ENCODE results near the gene MND1.

DNA sequence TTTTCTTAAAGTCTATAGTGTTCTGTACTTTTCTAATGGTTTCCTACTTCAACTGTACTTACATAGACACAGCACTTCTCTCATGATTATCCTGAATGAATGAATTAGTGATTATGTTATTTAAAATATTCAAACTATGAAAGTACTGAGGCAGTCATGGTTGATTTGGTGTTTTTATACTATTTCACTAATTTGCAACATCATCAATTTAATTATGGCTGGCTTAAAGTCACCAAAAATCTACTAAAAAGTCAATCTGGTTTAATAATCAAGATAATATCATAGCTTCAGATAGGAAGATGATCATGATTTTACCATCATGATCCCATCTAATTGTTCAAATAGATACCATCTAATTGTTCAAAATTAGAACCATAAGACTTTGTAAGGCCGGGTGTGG is 104.8 kb downstream of the MND1 start:
- no peak for TF ChIP-seq CTCF (IDR thresholded peaks at IDR 0.05)
- no peak for TF ChIP-seq POLR2A (IDR thresholded peaks at IDR 0.05)
- no peak for TF ChIP-seq EP300 (IDR thresholded peaks at IDR 0.05)
- TF ChIP-seq POLR2AphosphoS5 (IDR thresholded peaks at IDR 0.05), result no peak
